Measurements from ENCODE around the gene RPH3AL.
A peak's percentile ranks its signal among the peaks of the same experiment; 100 is the strongest.

The RPH3AL gene

GRCh38 chr17:193426-193810 is 159.2 kb downstream of the RPH3AL start:
- TF ChIP-seq GATA3 (IDR thresholded peaks at IDR 0.05; ENCODE audit: low read depth, low read length) (no peak), GATA2 (IDR thresholded peaks at IDR 0.05; ENCODE audit: low read depth, low read length) (no peak)

- no peak for TF ChIP-seq GATA3 (IDR thresholded peaks at IDR 0.05; ENCODE audit: low read depth, low read length)
- no peak for TF ChIP-seq GATA2 (IDR thresholded peaks at IDR 0.05; ENCODE audit: low read depth, low read length)
Observed at GRCh38 chr17:192666-193425, 159.8 kb downstream of the RPH3AL start.

GRCh38 chr17:189444-189843 is 163.2 kb downstream of the RPH3AL start:
- TF ChIP-seq GATA3 (IDR thresholded peaks at IDR 0.05; ENCODE audit: low read depth, low read length) (no peak), GATA2 (IDR thresholded peaks at IDR 0.05; ENCODE audit: low read depth, low read length) (no peak)

GRCh38 chr17:187130-187529 is 165.5 kb downstream of the RPH3AL start:
- no peak for TF ChIP-seq GATA3 (IDR thresholded peaks at IDR 0.05; ENCODE audit: low read depth, low read length)
- no peak for TF ChIP-seq GATA2 (IDR thresholded peaks at IDR 0.05; ENCODE audit: low read depth, low read length)

- TF ChIP-seq GATA3 (IDR thresholded peaks at IDR 0.05; ENCODE audit: low read depth, low read length) = no peak
- no peak for TF ChIP-seq GATA2 (IDR thresholded peaks at IDR 0.05; ENCODE audit: low read depth, low read length)
Observed at GRCh38 chr17:185445-186138, 167.0 kb downstream of the RPH3AL start.

GRCh38 chr17:183021-183420 is 169.6 kb downstream of the RPH3AL start:
- TF ChIP-seq GATA2 (IDR thresholded peaks at IDR 0.05; ENCODE audit: low read depth, low read length) = no peak

- no peak for TF ChIP-seq GATA2 (IDR thresholded peaks at IDR 0.05; ENCODE audit: low read depth, low read length)
- no peak for TF ChIP-seq GATA3 (IDR thresholded peaks at IDR 0.05; ENCODE audit: low read depth, low read length)
Observed at GRCh38 chr17:182050-182751, 170.4 kb downstream of the RPH3AL start.

GRCh38 chr17:181245-182049 is 171.2 kb downstream of the RPH3AL start, which contains the start of gene DOC2B:
Gene DOC2B (minus strand): TSS chr17:181650. CDS start chr17:181479, 171 bp downstream.
- no peak for TF ChIP-seq GATA2 (IDR thresholded peaks at IDR 0.05; ENCODE audit: low read depth, low read length)
- no peak for TF ChIP-seq GATA3 (IDR thresholded peaks at IDR 0.05; ENCODE audit: low read depth, low read length)

- TF ChIP-seq GATA3 (IDR thresholded peaks at IDR 0.05; ENCODE audit: low read depth, low read length) (no peak), GATA2 (IDR thresholded peaks at IDR 0.05; ENCODE audit: low read depth, low read length) (no peak)
Observed at GRCh38 chr17:180381-181244, 172.0 kb downstream of the RPH3AL start.

- TF ChIP-seq GATA2 (IDR thresholded peaks at IDR 0.05; ENCODE audit: low read depth, low read length) (no peak), GATA3 (IDR thresholded peaks at IDR 0.05; ENCODE audit: low read depth, low read length) (no peak)
Observed at GRCh38 chr17:179781-180380, 172.7 kb downstream of the RPH3AL start.

GRCh38 chr17:179066-179432 is 173.6 kb downstream of the RPH3AL start:
- TF ChIP-seq GATA2 (IDR thresholded peaks at IDR 0.05; ENCODE audit: low read depth, low read length) (no peak), GATA3 (IDR thresholded peaks at IDR 0.05; ENCODE audit: low read depth, low read length) (no peak)

GRCh38 chr17:178292-179065 is 174.1 kb downstream of the RPH3AL start:
- no peak for TF ChIP-seq GATA3 (IDR thresholded peaks at IDR 0.05; ENCODE audit: low read depth, low read length)
- TF ChIP-seq GATA2 (IDR thresholded peaks at IDR 0.05; ENCODE audit: low read depth, low read length) = peak; percentile 62; the same call in 1 of the 2 replicates

Measured in SH-SY5Y (cell line).